ENCODE measurements around the gene KDM4C.

DNA sequence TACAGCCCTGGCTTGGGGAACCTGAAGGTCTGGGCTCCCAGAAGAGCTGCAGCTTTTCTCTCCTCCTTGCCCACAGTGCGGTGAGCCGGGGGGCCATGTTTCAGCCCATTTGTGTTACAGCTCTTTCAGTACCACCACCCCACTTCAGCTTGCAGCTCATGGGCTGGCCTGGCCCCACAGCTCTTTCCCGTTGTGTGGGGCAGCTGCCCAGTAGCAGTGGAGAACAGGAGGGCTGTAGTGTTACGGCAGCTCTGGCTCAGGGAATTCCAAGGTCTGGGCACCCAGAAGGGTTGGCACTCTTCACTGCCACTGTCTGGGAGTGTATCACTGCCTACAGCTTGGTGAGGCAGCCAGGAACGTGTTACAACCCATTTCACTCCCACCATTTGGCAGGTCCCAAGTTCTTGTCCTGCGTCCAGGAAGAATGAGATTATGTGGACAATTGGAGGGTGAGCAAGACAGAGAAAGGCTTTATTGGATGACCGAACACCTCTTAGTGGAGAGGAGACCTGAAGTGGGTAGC lies 390.5 kb downstream of the KDM4C start:
- TF ChIP-seq, protein P1, sequence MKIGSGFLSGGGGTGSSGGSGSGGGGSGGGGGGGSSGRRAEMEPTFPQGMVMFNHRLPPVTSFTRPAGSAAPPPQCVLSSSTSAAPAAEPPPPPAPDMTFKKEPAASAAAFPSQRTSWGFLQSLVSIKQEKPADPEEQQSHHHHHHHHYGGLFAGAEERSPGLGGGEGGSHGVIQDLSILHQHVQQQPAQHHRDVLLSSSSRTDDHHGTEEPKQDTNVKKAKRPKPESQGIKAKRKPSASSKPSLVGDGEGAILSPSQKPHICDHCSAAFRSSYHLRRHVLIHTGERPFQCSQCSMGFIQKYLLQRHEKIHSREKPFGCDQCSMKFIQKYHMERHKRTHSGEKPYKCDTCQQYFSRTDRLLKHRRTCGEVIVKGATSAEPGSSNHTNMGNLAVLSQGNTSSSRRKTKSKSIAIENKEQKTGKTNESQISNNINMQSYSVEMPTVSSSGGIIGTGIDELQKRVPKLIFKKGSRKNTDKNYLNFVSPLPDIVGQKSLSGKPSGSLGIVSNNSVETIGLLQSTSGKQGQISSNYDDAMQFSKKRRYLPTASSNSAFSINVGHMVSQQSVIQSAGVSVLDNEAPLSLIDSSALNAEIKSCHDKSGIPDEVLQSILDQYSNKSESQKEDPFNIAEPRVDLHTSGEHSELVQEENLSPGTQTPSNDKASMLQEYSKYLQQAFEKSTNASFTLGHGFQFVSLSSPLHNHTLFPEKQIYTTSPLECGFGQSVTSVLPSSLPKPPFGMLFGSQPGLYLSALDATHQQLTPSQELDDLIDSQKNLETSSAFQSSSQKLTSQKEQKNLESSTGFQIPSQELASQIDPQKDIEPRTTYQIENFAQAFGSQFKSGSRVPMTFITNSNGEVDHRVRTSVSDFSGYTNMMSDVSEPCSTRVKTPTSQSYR (CRISPR knock-in tag; IDR thresholded peaks at IDR 0.05; ENCODE audit: borderline replicate concordance): no peak
- no peak for TF ChIP-seq NFYB (CRISPR knock-in tag; IDR thresholded peaks at IDR 0.05)
- TF ChIP-seq KLF9 (CRISPR knock-in tag; IDR thresholded peaks at IDR 0.05; ENCODE audit: low read depth): no peak
- no peak for TF ChIP-seq TARDBP (CRISPR knock-in tag; IDR thresholded peaks at IDR 0.05)
- TF ChIP-seq, protein P2, sequence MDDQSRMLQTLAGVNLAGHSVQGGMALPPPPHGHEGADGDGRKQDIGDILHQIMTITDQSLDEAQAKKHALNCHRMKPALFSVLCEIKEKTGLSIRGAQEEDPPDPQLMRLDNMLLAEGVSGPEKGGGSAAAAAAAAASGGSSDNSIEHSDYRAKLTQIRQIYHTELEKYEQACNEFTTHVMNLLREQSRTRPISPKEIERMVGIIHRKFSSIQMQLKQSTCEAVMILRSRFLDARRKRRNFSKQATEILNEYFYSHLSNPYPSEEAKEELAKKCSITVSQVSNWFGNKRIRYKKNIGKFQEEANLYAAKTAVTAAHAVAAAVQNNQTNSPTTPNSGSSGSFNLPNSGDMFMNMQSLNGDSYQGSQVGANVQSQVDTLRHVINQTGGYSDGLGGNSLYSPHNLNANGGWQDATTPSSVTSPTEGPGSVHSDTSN (CRISPR knock-in tag; IDR thresholded peaks at IDR 0.05; ENCODE audit: borderline replicate concordance): no peak
- no peak for TF ChIP-seq HNRNPL (IDR thresholded peaks at IDR 0.05; ENCODE audit: low read depth, low read length)
